Measurements from ENCODE around the gene ARHGEF7.

GRCh38 chr13:111269508-111269907 is 154.4 kb downstream of the ARHGEF7 start:
- no peak for TF ChIP-seq GATA2 (IDR thresholded peaks at IDR 0.05; ENCODE audit: low read depth, low read length)
- no peak for TF ChIP-seq GATA3 (IDR thresholded peaks at IDR 0.05; ENCODE audit: low read depth, low read length)

All from SH-SY5Y (cell line).